MCF 10A (cell line): ENCODE results near the gene OR12D1. TPM values are rescaled to one million over a fixed set of nuclear protein-coding genes. Genes with fewer than 3 reads are reported as not detected.
A peak's percentile ranks its signal among the peaks of the same experiment; 100 is the strongest.

Source experiments
- Bru-seq: library from RNA; stranded (reverse); fragments of 400-500 nt; gene quantifications from one replicate; lab custom pipeline; 2021; lab: Mats Ljungman, UMichigan
- BruChase-seq, 2 experiments: library from RNA; stranded (reverse); fragments of 400-500 nt; gene quantifications; one replicate each; lab custom pipeline; 2021; lab: Mats Ljungman, UMichigan
- BruUV-seq: library from RNA; stranded (reverse); fragments of 400-500 nt; replicated peaks from 2 replicates; lab custom pipeline; 2021; lab: Mats Ljungman, UMichigan
- CTCF ChIA-PET: fragments of 300-600 bp; sonication (Branson Sonifier 250); formaldehyde crosslinking; extraction: SDS; loops from one replicate; lab custom pipeline; 2021; ENCODE audit warnings: antibody characterized with exemption, inconsistent platforms; lab: Yijun Ruan, JAX
- POLR2A ChIA-PET: fragments of 300-600, 350-650 bp; sonication (Branson Sonifier 250); formaldehyde crosslinking; extraction: SDS; loops from one replicate; lab custom pipeline; 2020; ENCODE audit warnings: antibody characterized with exemption, inconsistent platforms; lab: Yijun Ruan, JAX
- DNase-seq: peaks from one replicate; pipeline ENCODE4 v3.0.0-alpha.2; 2018; ENCODE audit not compliant: unreplicated experiment
- H3K27ac Mint-ChIP-seq: one replicate; pipeline ENCODE4 v1.8.0; 2022; ENCODE audit warnings: mild to moderate bottlenecking, low read depth, mixed read lengths; ENCODE audit not compliant: unreplicated experiment
- H3K27me3 Mint-ChIP-seq: one replicate; pipeline ENCODE4 v1.8.0; 2022; ENCODE audit warnings: mixed read lengths; ENCODE audit not compliant: insufficient read depth, unreplicated experiment
- H3K36me3 Mint-ChIP-seq: one replicate; pipeline ENCODE4 v1.8.0; 2022; ENCODE audit warnings: mild to moderate bottlenecking, moderate library complexity, mixed read lengths; ENCODE audit not compliant: insufficient read depth, unreplicated experiment
- H3K4me1 Mint-ChIP-seq: one replicate; pipeline ENCODE4 v1.8.0; 2022; ENCODE audit warnings: mixed read lengths; ENCODE audit not compliant: insufficient read depth, unreplicated experiment
- H3K4me3 Mint-ChIP-seq: one replicate; pipeline ENCODE4 v1.8.0; 2022; ENCODE audit warnings: mild to moderate bottlenecking, moderate library complexity, mixed read lengths; ENCODE audit not compliant: unreplicated experiment
- H3K9me3 Mint-ChIP-seq: one replicate; pipeline ENCODE4 v1.8.0; 2022; ENCODE audit warnings: mixed read lengths; ENCODE audit not compliant: unreplicated experiment
- intact Hi-C: fragments of 100-400 bp; cut with micrococcal nuclease; formaldehyde crosslinking; loops from 2 replicates; pipeline ENCODE4 v1.14.1; 2022
- long read RNA-seq: library from polyadenylated mRNA; stranded (forward); transcript quantifications from one replicate; pipeline ENCODE4 v2.0.0, GENCODE V29; 2022
- total RNA-seq: library from RNA; stranded (reverse); gene quantifications from 2 replicates; pipeline ENCODE4 v1.2.3, GENCODE V29; 2022
- TF ChIP-seq, protein P1 (sequence below): fragments of 200-600 bp; IDR thresholded peaks from one replicate; pipeline ENCODE4 v1.8.0; 2022; ENCODE audit warnings: antibody characterized with exemption, mild to moderate bottlenecking; ENCODE audit not compliant: unreplicated experiment

The OR12D1 gene
- total RNA-seq (not detected in 2 replicates), Bru-seq, nascent RNA (not detected), BruChase-seq, experiment 1, labeled RNA remaining after a 6-hour chase (not detected), BruChase-seq, experiment 2, labeled RNA remaining after a 2-hour chase (not detected)
- long read RNA-seq: 0 reads

DNA sequence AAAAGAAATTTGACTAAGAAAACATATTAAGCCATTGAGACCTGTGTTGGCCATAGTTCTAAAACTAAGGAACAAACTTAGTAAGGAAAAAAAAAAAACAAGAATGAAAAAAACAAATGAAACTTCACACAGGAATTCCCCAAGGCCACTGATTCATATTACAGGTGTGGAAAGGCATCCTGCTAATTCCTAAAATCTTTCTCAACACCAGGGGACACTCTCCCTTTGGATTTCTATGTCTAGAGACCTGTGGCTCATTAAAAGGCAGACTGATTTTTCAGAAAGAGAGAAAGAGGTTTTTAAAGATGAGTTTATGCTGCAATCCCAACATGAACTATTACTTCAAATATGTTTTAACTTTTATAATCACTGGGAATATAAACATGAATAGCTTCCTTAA is at the start of gene OR12D1:
OR12D1 (plus strand) TSS at position 341 of the 400 bp plus-strand sequence.
- peaks cover 9% of the 10 kb centered on the region for H3K9me3 Mint-ChIP-seq
- ChIA-PET CTCF (interaction anchor here (2.0 to 3.9 kb wide), 2 partner anchors 175 to 239 kb away, joined by 4 to 26 read pairs; no protein-coding TSS in a partner anchor), POLR2A (no interaction called here)
- H3K27ac Mint-ChIP-seq: no peak within 1 kb of the TSS
- no peaks in the 10 kb centered on the region for H3K4me1 Mint-ChIP-seq
- TF ChIP-seq, protein P1, sequence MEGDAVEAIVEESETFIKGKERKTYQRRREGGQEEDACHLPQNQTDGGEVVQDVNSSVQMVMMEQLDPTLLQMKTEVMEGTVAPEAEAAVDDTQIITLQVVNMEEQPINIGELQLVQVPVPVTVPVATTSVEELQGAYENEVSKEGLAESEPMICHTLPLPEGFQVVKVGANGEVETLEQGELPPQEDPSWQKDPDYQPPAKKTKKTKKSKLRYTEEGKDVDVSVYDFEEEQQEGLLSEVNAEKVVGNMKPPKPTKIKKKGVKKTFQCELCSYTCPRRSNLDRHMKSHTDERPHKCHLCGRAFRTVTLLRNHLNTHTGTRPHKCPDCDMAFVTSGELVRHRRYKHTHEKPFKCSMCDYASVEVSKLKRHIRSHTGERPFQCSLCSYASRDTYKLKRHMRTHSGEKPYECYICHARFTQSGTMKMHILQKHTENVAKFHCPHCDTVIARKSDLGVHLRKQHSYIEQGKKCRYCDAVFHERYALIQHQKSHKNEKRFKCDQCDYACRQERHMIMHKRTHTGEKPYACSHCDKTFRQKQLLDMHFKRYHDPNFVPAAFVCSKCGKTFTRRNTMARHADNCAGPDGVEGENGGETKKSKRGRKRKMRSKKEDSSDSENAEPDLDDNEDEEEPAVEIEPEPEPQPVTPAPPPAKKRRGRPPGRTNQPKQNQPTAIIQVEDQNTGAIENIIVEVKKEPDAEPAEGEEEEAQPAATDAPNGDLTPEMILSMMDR: peak; percentile 23
- intact Hi-C loops: loop anchor here (1.0 kb wide), 1 partner anchor 175 kb away; no protein-coding TSS in a partner anchor
- no TSS peak for BruUV-seq
- no peaks in the 10 kb centered on the region for H3K36me3 Mint-ChIP-seq
- no peak within 1 kb of the TSS for H3K4me3 Mint-ChIP-seq
- H3K27me3 Mint-ChIP-seq: peaks cover 62% of the 10 kb centered on the region
- DNase-seq: peak; percentile 40

DNA sequence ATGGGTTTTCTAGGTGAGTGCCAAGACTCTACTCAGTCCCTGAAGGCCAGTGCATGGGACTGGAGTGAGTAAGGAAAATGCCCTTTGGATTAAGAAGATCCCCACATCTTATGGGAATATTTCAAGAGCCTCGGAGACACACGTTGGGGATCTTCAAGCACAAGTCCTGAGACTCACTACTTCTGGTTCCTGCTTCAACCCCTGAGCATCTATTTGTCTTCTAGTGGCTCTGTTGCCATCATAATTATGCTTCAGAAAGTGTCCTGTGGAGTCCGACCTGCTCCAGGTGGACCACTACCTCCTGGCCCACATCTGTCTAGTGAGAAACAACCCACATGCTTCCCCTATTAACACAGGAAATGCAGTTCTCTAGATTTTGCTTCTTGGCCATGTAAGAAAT is 46.0 kb upstream of the OR12D1 start, which contains the start of gene OR5V1:
OR5V1 (minus strand) TSS at position 101 of the 400 bp plus-strand sequence. CDS start 12,670 bp downstream, outside the sequence.
- Mint-ChIP-seq H3K9me3 (no peaks in the 10 kb centered on the region), H3K27me3 (peaks cover 72% of the 10 kb centered on the region), H3K4me1 (no peaks in the 10 kb centered on the region), H3K36me3 (no peaks in the 10 kb centered on the region), H3K27ac (no peak within 1 kb of the TSS), H3K4me3 (no peak within 1 kb of the TSS)
- intact Hi-C loops: no loop called here
- ChIA-PET CTCF (no interaction called here), POLR2A (no interaction called here)
- TF ChIP-seq, protein P1: no peak
- DNase-seq: no peak
- BruUV-seq: no TSS peak

GRCh38 chr6:29375191-29375590 is 39.5 kb upstream of the OR12D1 start, which contains the start of gene OR12D3:
Gene OR12D3 (minus strand): TSS chr6:29375291. CDS start chr6:29375287, 4 bp downstream.
- no peaks in the 10 kb centered on the region for H3K36me3 Mint-ChIP-seq
- ChIA-PET CTCF (no interaction called here), POLR2A (no interaction called here)
- H3K4me3 Mint-ChIP-seq: no peak within 1 kb of the TSS
- intact Hi-C loops: no loop called here
- H3K4me1 Mint-ChIP-seq: no peaks in the 10 kb centered on the region
- peaks cover 49% of the 10 kb centered on the region for H3K27me3 Mint-ChIP-seq
- H3K27ac Mint-ChIP-seq: no peak within 1 kb of the TSS
- no peak for DNase-seq
- TF ChIP-seq, protein P1: no peak
- no peaks in the 10 kb centered on the region for H3K9me3 Mint-ChIP-seq
- no TSS peak for BruUV-seq

DNA sequence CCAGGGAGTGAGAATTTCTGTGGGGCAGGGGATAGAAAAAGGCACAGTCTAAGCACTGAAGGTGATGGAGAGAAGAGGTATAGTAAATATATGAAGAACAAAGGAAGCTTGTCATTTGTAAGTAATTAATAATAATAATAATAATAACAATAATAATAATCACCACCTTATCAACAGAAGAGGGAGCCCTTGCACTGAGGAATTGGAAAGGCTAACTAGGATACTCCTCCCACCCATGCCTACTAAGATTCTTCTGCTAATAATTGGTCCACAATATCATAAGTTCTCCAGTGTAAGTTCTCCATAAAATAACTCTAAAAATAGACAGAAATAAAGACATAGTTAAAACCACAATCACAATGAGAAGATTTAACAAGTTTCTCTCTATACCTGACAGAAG is 38.7 kb upstream of the OR12D1 start:
- DNase-seq: peak; percentile 19
- no TSS peak for BruUV-seq
- intact Hi-C loops: loop anchor here (1.0 kb wide), 1 partner anchor 213 kb away; no protein-coding TSS in a partner anchor
- H3K36me3 Mint-ChIP-seq: no peaks in the 10 kb centered on the region
- H3K27ac Mint-ChIP-seq: no peak overlapping the region
- TF ChIP-seq, protein P1: no peak
- H3K4me3 Mint-ChIP-seq: no peak overlapping the region
- CTCF ChIA-PET: interaction anchor here (0.6 to 1.0 kb wide), 7 partner anchors 11 to 812 kb away, joined by 3 to 4 read pairs (median 3); no protein-coding TSS in a partner anchor
- POLR2A ChIA-PET: interaction anchor here (1.0 kb wide), 1 partner anchor 208 kb away, joined by 3 read pairs; the partner anchor contains the start of gene OR2H2
- peaks cover 49% of the 10 kb centered on the region for H3K27me3 Mint-ChIP-seq
- H3K9me3 Mint-ChIP-seq: no peaks in the 10 kb centered on the region
- no peaks in the 10 kb centered on the region for H3K4me1 Mint-ChIP-seq
